ENCODE results near the gene CELF4. TPM values are rescaled to one million over a fixed set of nuclear protein-coding genes. Genes with fewer than 3 reads are reported as not detected.

CELF4 gene
- total and polyA plus RNA-seq, 12 donors: 0.42 to 16.9 (median 3.9) TPM; not detected in 1

GRCh38 chr18:37432436-37433195, 133.0 kb downstream of the CELF4 start:
- no peaks in the 10 kb centered on the region for H3K36me3 ChIP-seq (replicated peaks in 1 of 2)
- no peaks in the 10 kb centered on the region for H3K27me3 ChIP-seq
- WGBS, 4 donors: 84 to 94% (median 89%) methylated on average over 7 of the region's 7 CpGs
- H3K4me1 ChIP-seq (replicated peaks in 1 of 2): no peaks in the 10 kb centered on the region
- H3K4me3 ChIP-seq: no peak overlapping the region
- intact Hi-C loops (cut with DNase I): no loop called here
- no peaks in the 10 kb centered on the region for H3K9me3 ChIP-seq (replicated peaks in 1 of 3)
- TF ChIP-seq CTCF (IDR thresholded peaks at IDR 0.05) (no peak), POLR2A (IDR thresholded peaks at IDR 0.05) (no peak)
- no peak for DNase-seq
- H3K27ac ChIP-seq: no peak overlapping the region

- intact Hi-C loops (cut with DNase I): no loop called here
- WGBS, 4 donors: 67 to 77% (median 75%) methylated on average over 6 of the region's 6 CpGs
- no peaks in the 10 kb centered on the region for H3K9me3 ChIP-seq (replicated peaks in 1 of 3)
- no peaks in the 10 kb centered on the region for H3K4me1 ChIP-seq (replicated peaks in 1 of 2)
- DNase-seq: no peak
- no peaks in the 10 kb centered on the region for H3K27me3 ChIP-seq
- TF ChIP-seq POLR2A (IDR thresholded peaks at IDR 0.05): no peak
- TF ChIP-seq CTCF (IDR thresholded peaks at IDR 0.05): no peak
- no peaks in the 10 kb centered on the region for H3K36me3 ChIP-seq (replicated peaks in 1 of 2)
- H3K4me3 ChIP-seq: no peak overlapping the region
- no peak overlapping the region for H3K27ac ChIP-seq
These were observed 135.1 kb downstream of the CELF4 start for GRCh38 chr18:37430357-37431076.

GRCh38 chr18:37429791-37430190, 135.8 kb downstream of the CELF4 start:
- intact Hi-C loops (cut with DNase I): no loop called here
- no peak for TF ChIP-seq POLR2A (IDR thresholded peaks at IDR 0.05)
- no peak for TF ChIP-seq CTCF (IDR thresholded peaks at IDR 0.05)
- Histone ChIP-seq H3K36me3 (replicated peaks in 1 of 2) (no peaks in the 10 kb centered on the region), H3K4me1 (replicated peaks in 1 of 2) (no peaks in the 10 kb centered on the region), H3K4me3 (no peak overlapping the region), H3K27me3 (no peaks in the 10 kb centered on the region), H3K27ac (no peak overlapping the region), H3K9me3 (replicated peaks in 1 of 3) (no peaks in the 10 kb centered on the region)
- WGBS, 4 donors: 83 to 93% (median 89%) methylated on average over 4 of the region's 4 CpGs
- no peak for DNase-seq

GRCh38 chr18:37428288-37428974, 137.2 kb downstream of the CELF4 start:
- no peaks in the 10 kb centered on the region for H3K9me3 ChIP-seq (replicated peaks in 1 of 3)
- no peaks in the 10 kb centered on the region for H3K36me3 ChIP-seq (replicated peaks in 1 of 2)
- H3K4me1 ChIP-seq (replicated peaks in 1 of 2): no peaks in the 10 kb centered on the region
- no peak overlapping the region for H3K4me3 ChIP-seq
- no peak for DNase-seq
- no peak overlapping the region for H3K27ac ChIP-seq
- 77 to 81% (median 78%) methylated on average over 7 of the region's 7 CpGs for WGBS, 4 donors
- intact Hi-C loops (cut with DNase I): no loop called here
- no peak for TF ChIP-seq POLR2A (IDR thresholded peaks at IDR 0.05)
- TF ChIP-seq CTCF (IDR thresholded peaks at IDR 0.05): no peak
- no peaks in the 10 kb centered on the region for H3K27me3 ChIP-seq
